RCC 7860 (cell line): ENCODE measurements around the gene DHRS13.
"Not testable (repeated sequence)": the region's sequence is repeated elsewhere in the genome, so short reads cannot be mapped to it uniquely, and the experiment has no call there.

Source experiments
- DNase-seq: peaks from one replicate; pipeline ENCODE4 v3.0.0-alpha.2; 2015; ENCODE audit warnings: low spot score
- FAIRE-seq: peaks from 2 replicates; lab custom pipeline; 2012; peaks lifted over from hg19 to GRCh38; lab: Jason Lieb, UNC

Gene DHRS13

DNA sequence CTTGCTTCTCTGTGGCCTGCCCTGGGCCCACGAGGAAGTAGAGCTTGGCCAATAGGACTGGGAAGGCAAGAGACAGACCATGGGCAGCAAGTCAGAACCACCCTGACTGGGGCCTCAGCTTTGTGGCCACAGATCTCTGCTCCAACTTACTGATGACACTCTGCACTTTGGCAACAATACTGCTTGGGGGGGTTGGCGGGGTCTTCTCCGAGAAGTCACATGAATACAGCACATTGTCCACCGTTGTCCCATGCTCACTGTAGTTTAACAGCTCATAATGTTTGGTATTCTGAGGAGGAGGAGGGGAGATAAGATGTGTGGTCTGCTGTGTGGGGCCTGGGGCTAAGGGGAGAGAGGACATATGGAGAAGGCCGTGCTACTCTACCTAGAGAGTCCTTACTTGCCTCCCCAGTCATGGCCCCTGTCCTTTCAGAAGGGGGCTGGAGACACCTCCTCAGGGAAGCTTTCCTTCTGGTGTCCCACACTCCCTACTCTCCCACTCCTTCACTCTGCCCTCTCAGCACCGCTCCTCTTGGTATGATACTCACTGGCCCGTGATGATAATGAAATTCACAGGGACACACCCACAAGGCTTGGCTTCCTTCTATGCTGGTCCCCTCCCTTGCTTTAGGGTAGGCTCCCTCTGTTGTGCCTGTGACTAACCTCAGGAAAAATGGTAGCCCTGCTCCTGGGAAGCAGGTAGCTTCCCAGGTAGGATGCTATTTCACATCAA lies 4.0 kb upstream of the DHRS13 start:
- FAIRE-seq (no peak), DNase-seq (no peak)

GRCh38 chr17:28906276-28906675 lies 3.4 kb upstream of the DHRS13 start:
- DNase-seq (no peak), FAIRE-seq (no peak)

DNA sequence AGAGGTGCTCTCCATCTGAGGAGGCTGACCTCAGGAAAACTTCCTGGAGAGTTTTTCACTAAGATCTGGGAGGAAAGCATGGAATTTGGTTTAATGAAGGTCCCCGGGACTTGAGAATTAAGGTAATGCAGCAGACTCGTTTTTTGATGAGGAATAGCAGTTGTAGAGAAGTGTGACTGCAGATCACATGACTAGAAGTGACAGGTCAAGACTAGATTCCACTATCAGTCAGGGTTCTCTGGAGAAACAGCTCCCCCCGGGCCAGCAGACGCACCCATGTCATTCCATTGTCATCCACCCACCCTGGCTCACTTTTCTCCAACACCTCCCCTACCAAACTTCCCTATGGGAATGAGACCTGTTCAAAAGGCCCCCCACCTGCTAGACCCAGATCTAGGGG lies 1.9 kb upstream of the DHRS13 start:
- no peak for DNase-seq
- FAIRE-seq = no peak

DNA sequence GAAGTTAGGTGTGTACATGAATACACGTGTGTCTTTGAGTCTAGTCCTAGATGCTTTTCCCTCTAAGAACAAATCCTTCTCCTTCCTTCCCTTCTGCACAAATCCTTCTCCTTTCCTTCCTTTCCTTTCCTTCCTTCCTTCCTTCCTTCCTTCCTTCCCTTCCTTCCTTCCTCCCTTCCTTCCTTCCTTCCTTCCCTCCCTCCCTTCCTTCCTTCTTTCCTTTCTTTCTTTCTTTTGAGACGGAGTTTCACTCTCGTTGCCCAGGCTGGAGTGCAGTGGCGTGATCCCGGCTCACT lies 615 bp upstream of the DHRS13 start:
- FAIRE-seq, DNase-seq: not testable (repeated sequence)

DNA sequence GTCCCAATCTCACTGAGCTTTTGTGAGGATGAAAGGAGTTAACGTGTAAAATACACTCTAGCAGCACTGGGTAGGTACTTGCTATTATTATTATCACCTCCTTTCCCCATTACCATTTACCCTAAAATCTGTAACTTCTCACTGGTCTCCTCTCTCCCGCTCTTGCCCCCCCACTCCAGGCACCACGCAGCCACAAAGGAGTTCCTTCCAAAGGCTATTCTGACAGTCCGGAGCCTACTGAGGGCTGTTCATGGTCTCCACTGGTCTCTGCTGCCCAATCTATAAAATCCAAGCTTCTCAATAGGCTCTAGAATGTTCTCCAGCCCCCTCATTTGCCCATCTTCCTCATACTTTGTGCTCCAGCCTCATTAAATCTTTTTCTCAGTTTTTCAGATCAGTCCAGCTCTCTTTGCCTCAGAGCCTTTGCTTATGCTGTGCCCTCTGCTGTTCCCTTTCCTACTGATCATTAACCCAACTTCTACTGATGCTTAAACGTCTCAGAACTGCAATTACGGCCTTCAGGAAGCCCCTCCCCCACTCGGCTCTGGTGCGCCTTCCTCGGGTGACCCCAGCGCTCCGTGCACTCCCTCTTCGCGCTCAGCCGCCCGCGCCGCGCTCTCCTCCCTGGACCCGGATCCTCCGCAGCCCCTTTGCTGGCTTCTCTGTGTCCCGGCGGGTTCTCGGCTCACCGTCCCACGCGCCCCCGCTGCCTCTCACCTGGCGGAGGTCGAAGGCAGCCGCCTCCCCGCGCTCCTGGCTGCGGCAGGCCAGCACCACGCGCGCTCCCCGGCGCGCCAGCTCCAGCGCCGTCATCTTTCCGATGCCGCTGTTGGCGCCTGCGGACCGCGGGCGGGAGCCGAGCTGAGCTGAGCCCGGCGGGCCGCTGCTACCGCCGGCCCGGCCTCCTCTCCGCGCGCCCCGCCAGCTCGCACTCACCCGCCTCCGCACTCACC lies 737 bp downstream of the DHRS13 start:
- DNase-seq = peak; percentile 22
- no peak for FAIRE-seq

GRCh38 chr17:28900986-28901726 lies 1.7 kb downstream of the DHRS13 start:
- FAIRE-seq (no peak), DNase-seq (no peak)

DNA sequence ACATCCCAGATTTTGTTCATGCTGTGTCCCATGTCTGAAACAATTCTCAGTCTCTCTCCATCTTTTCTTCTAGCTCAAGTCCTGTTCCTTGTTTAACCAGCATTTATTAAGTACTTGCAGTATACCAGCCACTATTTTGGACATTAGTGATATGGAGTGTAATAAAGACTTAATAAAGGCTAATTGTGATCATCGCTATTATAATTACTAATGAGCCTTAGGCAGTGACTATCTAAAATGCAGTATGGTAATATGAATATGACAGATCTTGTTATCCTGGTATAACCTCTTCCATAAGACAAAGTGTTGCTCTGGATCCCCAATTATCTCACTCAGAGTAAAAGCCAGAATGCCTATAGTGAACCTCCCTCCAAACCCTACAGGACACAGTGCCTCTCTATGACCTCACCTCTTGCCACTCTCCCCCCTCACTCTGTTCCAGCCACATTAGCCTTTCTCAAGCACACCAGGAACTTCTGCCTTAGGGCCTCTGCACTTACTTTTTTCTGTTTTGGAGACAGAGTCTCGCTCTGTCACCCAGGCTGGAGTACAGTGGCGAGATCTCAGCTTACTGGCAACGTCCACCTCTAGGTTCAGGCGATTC lies 3.6 kb downstream of the DHRS13 start:
- FAIRE-seq = no peak
- no peak for DNase-seq

GRCh38 chr17:28898527-28898955 lies 4.3 kb downstream of the DHRS13 start:
- DNase-seq (no peak), FAIRE-seq (no peak)

DNA sequence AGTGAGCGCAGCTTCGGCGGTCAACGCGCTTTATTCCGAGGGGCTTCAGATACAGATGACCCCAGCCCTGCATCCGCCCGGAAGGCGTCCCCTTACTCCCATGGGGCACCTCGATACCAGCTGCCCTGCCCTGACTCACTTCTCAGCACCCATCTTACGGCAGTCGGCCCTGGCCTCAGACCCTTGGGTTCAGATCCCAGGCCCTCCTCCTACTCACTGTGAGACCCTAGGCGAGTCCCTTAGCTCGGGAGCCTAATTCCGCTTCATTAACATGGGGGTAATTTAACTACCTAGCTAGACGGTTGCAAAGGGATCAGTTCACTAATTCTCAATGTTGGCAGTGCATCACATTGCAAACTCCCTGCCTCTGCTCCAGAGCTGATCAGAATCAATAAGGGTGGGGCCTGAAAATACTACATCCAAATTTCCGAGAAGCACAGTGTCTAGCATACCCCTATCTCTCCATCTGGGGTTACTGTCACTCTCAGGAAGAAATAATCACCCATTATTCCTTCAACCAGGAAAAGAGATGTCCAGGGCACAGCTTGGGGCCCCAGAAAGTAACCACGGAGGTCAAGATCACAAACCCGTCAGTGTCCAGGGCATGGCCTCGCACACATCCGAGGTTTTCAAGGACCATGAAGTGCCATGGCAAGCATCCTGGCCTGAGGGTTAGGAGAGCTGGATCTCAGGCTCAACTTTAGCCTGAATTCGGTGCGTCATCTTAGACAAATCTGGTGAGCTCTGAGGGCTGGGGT lies 4.9 kb downstream of the DHRS13 start:
- no peak for FAIRE-seq

GRCh38 chr17:28896884-28897768 lies 5.8 kb downstream of the DHRS13 start, which contains the start of gene FLOT2:
Gene FLOT2, minus strand, starts transcription at chr17:28897733. Its CDS starts 159 bp downstream, at chr17:28897574.
- no peak for DNase-seq
- no peak for FAIRE-seq

More for the DNA sequence above, 4.9 kb downstream of the DHRS13 start:
- DNase-seq = no peak

DNA sequence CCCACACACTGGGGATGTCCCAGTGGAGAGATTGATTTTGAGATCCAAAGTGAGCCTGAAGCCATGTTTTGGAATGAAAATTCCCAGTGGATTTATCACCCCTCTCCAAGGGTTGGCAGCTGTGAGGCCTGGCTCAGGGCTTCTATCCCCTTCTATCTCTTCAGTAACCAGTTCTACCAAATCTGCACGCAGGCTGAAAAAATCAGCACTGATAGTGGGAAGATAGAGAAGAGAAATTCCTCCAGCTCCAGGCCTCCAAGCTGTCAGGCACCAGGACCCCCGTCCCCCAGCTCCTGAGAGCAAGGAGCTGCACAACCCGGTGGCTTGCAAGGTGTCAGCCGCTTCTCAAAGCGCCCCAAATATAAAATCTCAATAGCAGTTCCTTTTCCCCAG lies 6.4 kb downstream of the DHRS13 start:
- no peak for DNase-seq
- FAIRE-seq = no peak

DNA sequence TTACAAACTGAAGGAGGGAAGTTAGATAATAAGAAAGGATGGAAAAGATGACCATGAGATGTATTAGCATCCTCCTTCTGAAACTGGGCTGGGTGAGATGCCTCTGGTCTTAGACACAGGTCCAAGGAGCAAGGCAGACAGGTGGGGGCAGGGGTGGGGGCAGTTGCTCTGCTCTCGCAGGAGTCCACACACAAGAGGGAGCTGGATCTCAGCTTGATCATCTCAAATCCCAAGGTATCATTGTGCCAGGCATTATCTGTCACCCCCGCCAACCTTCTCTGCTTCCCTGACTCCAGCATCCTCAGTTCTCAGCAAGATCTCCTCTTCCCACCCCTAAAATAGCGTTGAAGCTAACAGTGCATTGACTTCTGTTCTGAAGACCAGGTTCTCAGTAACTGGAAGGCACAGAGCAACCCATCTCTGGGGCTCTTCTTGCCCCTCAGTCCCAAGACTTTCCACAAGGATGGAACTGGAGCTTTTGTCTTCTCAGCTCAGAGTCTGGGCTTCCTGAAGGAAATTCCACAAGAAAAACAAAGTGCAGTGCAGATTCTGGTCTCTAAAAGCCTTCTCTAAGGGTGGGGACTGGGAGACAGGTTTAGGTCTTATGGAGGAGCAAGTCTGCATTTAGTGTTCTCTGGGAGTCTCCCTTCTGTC lies 7.0 kb downstream of the DHRS13 start:
- DNase-seq (no peak), FAIRE-seq (no peak)

DNA sequence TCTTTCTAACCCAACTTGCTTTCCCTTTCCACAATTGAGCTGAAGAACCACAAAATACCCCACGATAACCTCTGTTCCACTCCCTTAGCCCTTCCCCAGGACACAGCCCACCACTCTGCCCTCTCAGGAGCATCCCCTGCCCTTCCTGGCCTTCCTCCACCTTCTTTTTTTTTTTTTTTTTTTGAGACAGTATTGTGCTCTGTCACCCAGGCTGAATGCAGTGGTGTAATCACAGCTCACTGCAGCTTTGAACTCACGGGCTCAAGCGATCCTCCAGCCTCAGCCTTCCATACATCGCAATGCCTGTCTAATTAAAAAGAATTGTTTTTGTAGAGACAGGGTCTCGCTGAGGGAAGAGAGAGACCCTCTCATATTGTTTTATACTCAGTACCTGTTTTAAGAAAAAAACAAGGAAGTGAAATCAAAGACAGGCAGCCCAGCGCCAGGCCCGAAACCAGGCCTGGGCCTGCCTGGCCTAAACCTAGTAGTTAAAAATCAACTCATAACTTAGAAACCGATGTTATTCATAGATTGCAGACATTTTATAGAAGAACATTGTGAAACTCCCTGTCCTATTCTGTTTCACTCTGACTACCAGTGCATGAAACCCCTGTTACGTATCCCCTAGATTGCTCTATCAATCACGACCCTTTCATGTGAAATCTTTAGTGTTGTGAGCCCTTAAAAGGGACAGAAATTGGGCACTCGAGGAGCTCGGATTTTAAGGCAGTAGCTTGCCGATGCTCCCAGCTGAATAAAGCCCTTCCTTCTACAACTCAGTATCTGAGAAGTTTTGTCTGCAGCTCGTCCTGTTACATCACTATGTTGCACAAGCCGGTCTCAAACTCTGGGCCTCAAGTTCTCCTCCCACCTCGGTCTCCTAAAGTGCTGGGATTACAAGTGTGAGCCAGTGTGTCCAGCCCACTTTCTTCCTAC lies 9.4 kb downstream of the DHRS13 start:
- DNase-seq, FAIRE-seq: not testable (repeated sequence)

GRCh38 chr17:28892024-28892423 lies 10.9 kb downstream of the DHRS13 start:
- FAIRE-seq (no peak), DNase-seq (no peak)

- DNase-seq (no peak), FAIRE-seq (no peak)
Observed at GRCh38 chr17:28891201-28891600, 11.7 kb downstream of the DHRS13 start.

DNA sequence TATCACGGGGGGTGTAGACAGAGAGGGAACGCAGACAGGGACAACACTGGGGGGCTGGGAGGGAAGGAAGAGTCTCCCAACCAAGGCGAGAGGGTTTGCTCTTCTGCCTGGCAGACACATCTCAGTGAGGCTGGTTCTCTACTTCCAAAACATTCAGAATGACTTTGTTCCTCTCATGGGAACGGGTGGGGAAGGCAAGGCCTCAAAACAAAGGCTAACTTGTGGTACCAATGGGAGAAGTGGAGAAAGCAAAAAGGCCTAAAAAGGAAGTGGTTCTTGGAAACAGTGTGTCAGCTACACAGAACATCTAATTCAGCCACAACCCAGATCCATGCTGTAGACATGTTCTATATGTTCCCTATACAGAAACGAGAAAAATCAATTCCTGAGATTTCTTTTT lies 12.9 kb downstream of the DHRS13 start:
- DNase-seq (no peak), FAIRE-seq (no peak)

DNA sequence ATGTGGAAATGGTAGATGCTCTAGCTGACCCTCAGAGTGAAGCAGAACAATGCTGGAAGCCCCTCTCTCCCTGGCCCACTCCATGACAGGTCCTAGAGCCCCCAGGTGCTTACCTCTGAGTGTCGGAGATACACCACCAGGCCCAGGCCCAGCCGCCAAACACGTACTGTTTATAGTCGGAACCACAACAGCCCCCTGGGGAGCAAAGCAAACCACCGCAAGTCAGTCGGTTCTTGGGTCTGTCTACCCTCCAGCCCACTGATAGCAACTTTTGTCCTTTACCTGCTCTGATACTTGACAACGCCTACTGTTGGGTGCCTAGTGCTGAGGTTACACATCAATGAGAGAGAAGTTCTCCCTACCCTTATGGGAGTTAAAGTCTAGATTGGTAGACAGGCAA lies 14.0 kb downstream of the DHRS13 start:
- FAIRE-seq (no peak), DNase-seq (no peak)
